ENCODE measurements around the gene QRFP.

DNA sequence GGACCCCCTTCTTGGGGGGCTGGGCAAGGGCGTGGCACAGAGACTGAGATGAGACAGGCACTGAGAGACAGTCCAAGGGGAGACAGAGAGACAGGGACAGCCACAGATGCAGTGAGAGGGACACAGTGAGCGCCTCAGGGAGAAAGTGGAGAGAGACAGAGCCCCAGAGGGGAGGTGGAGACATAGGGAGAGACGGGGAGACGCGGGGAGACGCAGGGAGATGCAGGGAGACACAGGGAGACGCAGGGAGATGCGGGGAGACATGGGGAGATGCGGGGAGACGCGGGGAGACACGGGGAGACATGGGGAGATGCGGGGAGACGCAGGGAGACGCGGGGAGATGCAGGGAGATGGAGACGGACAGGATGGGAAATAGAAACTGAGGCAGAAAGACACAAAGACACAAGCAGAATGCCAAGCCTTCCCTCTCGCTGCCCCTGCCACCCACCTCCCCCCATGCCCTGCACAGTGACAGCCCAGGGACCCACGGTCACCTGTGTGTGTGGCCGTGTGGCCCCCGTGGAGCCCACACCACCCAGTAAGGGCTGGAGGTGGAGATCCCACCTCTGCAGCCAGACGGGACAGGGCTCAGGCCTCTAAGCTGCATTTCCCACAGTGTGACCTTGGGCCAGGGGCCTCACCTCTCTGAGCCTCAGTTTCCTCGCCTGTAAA, 33.7 kb upstream of the QRFP start:
- no peak for TF ChIP-seq EZH2 (IDR thresholded peaks at IDR 0.05; ENCODE audit: borderline replicate concordance, low read depth, low read length, severe bottlenecking)
- TF ChIP-seq, protein P1, sequence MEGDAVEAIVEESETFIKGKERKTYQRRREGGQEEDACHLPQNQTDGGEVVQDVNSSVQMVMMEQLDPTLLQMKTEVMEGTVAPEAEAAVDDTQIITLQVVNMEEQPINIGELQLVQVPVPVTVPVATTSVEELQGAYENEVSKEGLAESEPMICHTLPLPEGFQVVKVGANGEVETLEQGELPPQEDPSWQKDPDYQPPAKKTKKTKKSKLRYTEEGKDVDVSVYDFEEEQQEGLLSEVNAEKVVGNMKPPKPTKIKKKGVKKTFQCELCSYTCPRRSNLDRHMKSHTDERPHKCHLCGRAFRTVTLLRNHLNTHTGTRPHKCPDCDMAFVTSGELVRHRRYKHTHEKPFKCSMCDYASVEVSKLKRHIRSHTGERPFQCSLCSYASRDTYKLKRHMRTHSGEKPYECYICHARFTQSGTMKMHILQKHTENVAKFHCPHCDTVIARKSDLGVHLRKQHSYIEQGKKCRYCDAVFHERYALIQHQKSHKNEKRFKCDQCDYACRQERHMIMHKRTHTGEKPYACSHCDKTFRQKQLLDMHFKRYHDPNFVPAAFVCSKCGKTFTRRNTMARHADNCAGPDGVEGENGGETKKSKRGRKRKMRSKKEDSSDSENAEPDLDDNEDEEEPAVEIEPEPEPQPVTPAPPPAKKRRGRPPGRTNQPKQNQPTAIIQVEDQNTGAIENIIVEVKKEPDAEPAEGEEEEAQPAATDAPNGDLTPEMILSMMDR (IDR thresholded peaks at IDR 0.05; ENCODE audit: borderline replicate concordance, extremely low read depth, low read length, poor library complexity, severe bottlenecking): no peak

Measured in DND-41 (cell line).